Measurements from ENCODE around the gene USP34.

DNA sequence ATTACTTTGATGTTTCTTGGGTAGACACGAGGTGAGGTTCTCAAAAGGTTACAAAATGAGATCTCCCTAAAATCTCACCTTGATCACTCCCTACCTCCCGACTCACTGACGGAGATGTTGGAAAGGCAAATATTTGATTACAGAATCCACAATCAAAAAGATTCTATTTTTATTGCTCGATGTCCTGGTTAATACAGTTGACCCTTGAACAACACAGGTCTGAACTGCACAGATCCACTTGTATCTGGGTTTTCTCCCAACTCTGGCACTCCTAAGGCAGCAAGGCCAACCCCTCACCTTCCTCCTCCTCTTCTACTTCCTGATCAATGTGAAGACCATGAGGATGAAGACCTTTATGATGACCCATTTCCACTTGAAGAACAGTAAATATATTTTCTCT is 183.6 kb downstream of the USP34 start:
- TF ChIP-seq, protein P1, sequence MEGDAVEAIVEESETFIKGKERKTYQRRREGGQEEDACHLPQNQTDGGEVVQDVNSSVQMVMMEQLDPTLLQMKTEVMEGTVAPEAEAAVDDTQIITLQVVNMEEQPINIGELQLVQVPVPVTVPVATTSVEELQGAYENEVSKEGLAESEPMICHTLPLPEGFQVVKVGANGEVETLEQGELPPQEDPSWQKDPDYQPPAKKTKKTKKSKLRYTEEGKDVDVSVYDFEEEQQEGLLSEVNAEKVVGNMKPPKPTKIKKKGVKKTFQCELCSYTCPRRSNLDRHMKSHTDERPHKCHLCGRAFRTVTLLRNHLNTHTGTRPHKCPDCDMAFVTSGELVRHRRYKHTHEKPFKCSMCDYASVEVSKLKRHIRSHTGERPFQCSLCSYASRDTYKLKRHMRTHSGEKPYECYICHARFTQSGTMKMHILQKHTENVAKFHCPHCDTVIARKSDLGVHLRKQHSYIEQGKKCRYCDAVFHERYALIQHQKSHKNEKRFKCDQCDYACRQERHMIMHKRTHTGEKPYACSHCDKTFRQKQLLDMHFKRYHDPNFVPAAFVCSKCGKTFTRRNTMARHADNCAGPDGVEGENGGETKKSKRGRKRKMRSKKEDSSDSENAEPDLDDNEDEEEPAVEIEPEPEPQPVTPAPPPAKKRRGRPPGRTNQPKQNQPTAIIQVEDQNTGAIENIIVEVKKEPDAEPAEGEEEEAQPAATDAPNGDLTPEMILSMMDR (IDR thresholded peaks at IDR 0.05) = no peak
- TF ChIP-seq POLR2A (IDR thresholded peaks at IDR 0.05) = no peak

All from esophagus squamous epithelium (tissue), 4 donors.